B cell (primary cell): ENCODE data around the gene FCRL6. TPM values are rescaled to one million over a fixed set of nuclear protein-coding genes. Genes with fewer than 3 reads are reported as not detected.

Source experiments
- ATAC-seq: fragments of 200-7000 bp; cut with Tn5 transposase; one replicate; pipeline ENCODE4 v1.10.0; 2021; ENCODE audit warnings: low read depth, mild to moderate bottlenecking, moderate number of reproducible peaks, moderate library complexity
- CTCF ChIA-PET: fragments of 350-600 bp; sonication (Branson Sonifier 250); formaldehyde crosslinking; loops from one replicate; lab custom pipeline; 2021; ENCODE audit warnings: antibody characterized with exemption, inconsistent platforms; lab: Charles Lee
- POLR2A ChIA-PET: fragments of 350-600 bp; sonication (Branson Sonifier 250); formaldehyde crosslinking; loops from one replicate; lab custom pipeline; 2021; ENCODE audit warnings: antibody characterized with exemption; lab: Charles Lee
- DNase-seq: peaks from one replicate; pipeline ENCODE4 v3.0.0; 2013
- H2AFZ ChIP-seq: 2 replicates; pipeline ENCODE4 v1.6.1; 2012; ENCODE audit warnings: mild to moderate bottlenecking, low read depth, low read length; ENCODE audit not compliant: insufficient read depth, poor library complexity, severe bottlenecking
- H3K27ac ChIP-seq, 2 donors: 1 replicate in 1 of 2; 2 replicates in 1 of 2; pipeline ENCODE4 v1.5.1; 2012 to 2013; ENCODE audit warnings: low read length in 2 of 2, mild to moderate bottlenecking in 2 of 2, moderate library complexity in 1 of 2
- H3K27me3 ChIP-seq, 4 experiments: fragments of 200-600 bp in 1 of 4; sonication (generic) in 1 of 4; replicated peaks in 1 of 4; 1 replicate in 2 of 4; 2 replicates in 2 of 4; pipeline versions ENCODE4 v1.6.1 to v1.7.0; 2013 to 2016; ENCODE audit warnings: low read length in 3 of 4, mild to moderate bottlenecking in 2 of 4, mixed read lengths in 1 of 4, moderate library complexity in 1 of 4; ENCODE audit not compliant: insufficient read depth in 4 of 4, control insufficient read depth in 3 of 4; ENCODE audit errors: control extremely low read depth in 1 of 4
- H3K36me3 ChIP-seq, 2 experiments: replicated peaks in 1 of 2; 1 replicate in 1 of 2; 2 replicates in 1 of 2; pipeline versions ENCODE4 v1.6.1 to v1.7.1; 2013; ENCODE audit warnings: low read length in 1 of 2; ENCODE audit not compliant: insufficient read depth in 2 of 2, control insufficient read depth in 1 of 2; ENCODE audit errors: control extremely low read depth in 1 of 2, extremely low read depth in 1 of 2
- H3K4me1 ChIP-seq, 2 donors: fragments of 200-600 bp in 1 of 2; sonication (generic) in 1 of 2; 1 replicate in 1 of 2; 2 replicates in 1 of 2; pipeline versions ENCODE4 v1.5.1 to v1.6.1; 2013 to 2017; ENCODE audit warnings: low read length in 2 of 2; ENCODE audit not compliant: control insufficient read depth in 2 of 2, insufficient read depth in 2 of 2
- H3K4me2 ChIP-seq: replicated peaks from 2 replicates; pipeline ENCODE3; 2012; ENCODE audit warnings: mild to moderate bottlenecking, low read depth, low read length; ENCODE audit not compliant: poor library complexity, severe bottlenecking
- H3K4me3 ChIP-seq, 5 experiments: fragments of 200-600 bp in 1 of 5; sonication (generic) in 1 of 5; 1 replicate in 3 of 5; 2 replicates in 2 of 5; pipeline versions ENCODE4 v1.5.1 to v1.7.0; 2011 to 2016; ENCODE audit warnings: low read length in 4 of 5, mild to moderate bottlenecking in 4 of 5, low read depth in 2 of 5, control low read depth in 1 of 5, moderate library complexity in 1 of 5; ENCODE audit not compliant: insufficient read depth in 1 of 5; ENCODE audit errors: control extremely low read depth in 1 of 5, extremely low read depth in 1 of 5
- H3K79me2 ChIP-seq: fragments of 200-600 bp; sonication (generic); one replicate; pipeline ENCODE4 v1.6.0; 2016; ENCODE audit warnings: low read length; ENCODE audit not compliant: control insufficient read depth, insufficient read depth
- H3K9ac ChIP-seq: fragments of 200-600 bp; sonication (generic); 2 replicates; pipeline ENCODE4 v1.6.1; 2017; ENCODE audit warnings: mild to moderate bottlenecking, low read length, moderate library complexity
- H3K9me3 ChIP-seq, 3 donors: one replicate each; pipeline versions ENCODE4 v1.6.1 to v1.7.1; 2013; ENCODE audit warnings: low read length in 2 of 3; ENCODE audit not compliant: control insufficient read depth in 2 of 3, insufficient read depth in 1 of 3; ENCODE audit errors: control extremely low read depth in 1 of 3
- H4K20me1 ChIP-seq: 2 replicates; pipeline ENCODE4 v1.6.0; 2012; ENCODE audit warnings: mild to moderate bottlenecking, low read length; ENCODE audit not compliant: insufficient read depth, control insufficient read depth, poor library complexity, severe bottlenecking
- H3K27ac Mint-ChIP-seq: one replicate; pipeline ENCODE4 v1.8.0; 2021; ENCODE audit warnings: mixed read lengths
- H3K27me3 Mint-ChIP-seq: one replicate; pipeline ENCODE4 v1.8.0; 2021; ENCODE audit warnings: mixed read lengths
- H3K4me1 Mint-ChIP-seq: one replicate; pipeline ENCODE4 v1.8.0; 2021; ENCODE audit warnings: mixed read lengths
- H3K4me3 Mint-ChIP-seq: one replicate; pipeline ENCODE4 v1.8.0; 2021; ENCODE audit warnings: mixed read lengths
- H3K9me3 Mint-ChIP-seq: one replicate; pipeline ENCODE4 v1.8.0; 2022; ENCODE audit warnings: mixed read lengths; ENCODE audit not compliant: insufficient read depth
- EZH2 ChIP-seq: IDR thresholded peaks from 2 replicates; pipeline ENCODE4 v1.6.1; 2012; ENCODE audit warnings: borderline replicate concordance, low read depth, mild to moderate bottlenecking, moderate library complexity, low read length; ENCODE audit not compliant: insufficient read depth, poor library complexity, severe bottlenecking
- WGBS: methylation state at CpG from one replicate; pipeline ENCODE4 v1.1.5; 2013; ENCODE audit warnings: missing lambda C conversion rate; ENCODE audit not compliant: insufficient coverage; 5-methylcytosine and 5-hydroxymethylcytosine counted together
- intact Hi-C: fragments of 100-400 bp; cut with micrococcal nuclease; formaldehyde crosslinking; loops from one replicate; pipeline ENCODE4 v1.10.0; 2022
- polyA plus RNA-seq: library from polyadenylated mRNA; depleted of rRNA; stranded (reverse); fragments of >200 nt; gene quantifications from 2 replicates; pipeline ENCODE4 v1.2.3, GENCODE V29; 2012
- total RNA-seq, 2 donors: library from RNA; stranded (reverse); fragments of 120-200 nt in 1 of 2; gene quantifications; 1 replicate in 1 of 2; 2 replicates in 1 of 2; pipeline versions ENCODE4 v1.2.3 to v1.2.4, GENCODE V29; 2013 to 2022
- TF ChIP-seq, protein P1 (sequence below): fragments of 200-600 bp; IDR thresholded peaks from one replicate; pipeline ENCODE4 v1.8.0; 2022; ENCODE audit warnings: antibody characterized with exemption, mild to moderate bottlenecking

Gene FCRL6
- total and polyA plus RNA-seq, 2 donors (not counting 1 experiment from before 2014, with no cell fraction given): 0.81 TPM; not detected in 1

DNA sequence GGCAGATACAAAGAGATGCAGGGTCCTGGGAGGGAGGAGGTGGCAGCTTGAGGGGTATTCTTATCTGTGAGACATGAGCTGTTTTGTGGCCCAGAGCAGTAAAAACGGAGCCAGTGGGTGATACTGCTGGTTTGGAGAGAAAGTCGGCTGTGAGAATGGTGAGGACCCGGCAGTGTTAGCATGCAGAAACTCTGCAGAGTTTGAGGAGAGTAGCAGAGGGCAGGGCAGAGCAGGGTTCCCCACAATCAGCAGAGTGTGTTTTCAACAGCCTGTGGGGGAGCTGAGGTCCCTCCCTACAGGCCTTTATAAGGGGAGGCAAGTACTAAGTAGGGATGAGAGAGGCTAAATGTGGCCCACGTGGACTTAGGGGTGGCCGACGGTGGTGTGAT is 24.9 kb downstream of the FCRL6 start:
- WGBS: 94% methylated on average over 3 of the region's 6 CpGs
- Histone ChIP-seq H3K27me3 (peaks cover 0 to 8% (median 3%) of the 10 kb centered on the region in 4 experiments), H3K4me1 (peaks cover 6 to 25% of the 10 kb centered on the region in 2 donors), H2AFZ (no peak overlapping the region), H3K27ac (no peak overlapping the region), H3K9me3 (peaks cover 0 to 6% (median 0%) of the 10 kb centered on the region in 3 donors), H4K20me1 (no peaks in the 10 kb centered on the region), H3K9ac (no peak overlapping the region), H3K4me3 (no peak overlapping the region), H3K36me3 (no peaks in the 10 kb centered on the region), H3K4me2 (no peak overlapping the region), H3K79me2 (no peaks in the 10 kb centered on the region)
- intact Hi-C loops: no loop called here
- ChIA-PET POLR2A (no interaction called here), CTCF (interaction anchor here (0.9 to 1.3 kb wide), 3 partner anchors 14 to 30 kb away, joined by 3 to 4 read pairs (median 3); no protein-coding TSS in a partner anchor)
- Mint-ChIP-seq H3K27me3 (peaks cover 28% of the 10 kb centered on the region), H3K4me1 (peaks cover 18% of the 10 kb centered on the region), H3K27ac (no peak overlapping the region), H3K4me3 (no peak overlapping the region), H3K9me3 (no peaks in the 10 kb centered on the region)
- TF ChIP-seq, protein P1, sequence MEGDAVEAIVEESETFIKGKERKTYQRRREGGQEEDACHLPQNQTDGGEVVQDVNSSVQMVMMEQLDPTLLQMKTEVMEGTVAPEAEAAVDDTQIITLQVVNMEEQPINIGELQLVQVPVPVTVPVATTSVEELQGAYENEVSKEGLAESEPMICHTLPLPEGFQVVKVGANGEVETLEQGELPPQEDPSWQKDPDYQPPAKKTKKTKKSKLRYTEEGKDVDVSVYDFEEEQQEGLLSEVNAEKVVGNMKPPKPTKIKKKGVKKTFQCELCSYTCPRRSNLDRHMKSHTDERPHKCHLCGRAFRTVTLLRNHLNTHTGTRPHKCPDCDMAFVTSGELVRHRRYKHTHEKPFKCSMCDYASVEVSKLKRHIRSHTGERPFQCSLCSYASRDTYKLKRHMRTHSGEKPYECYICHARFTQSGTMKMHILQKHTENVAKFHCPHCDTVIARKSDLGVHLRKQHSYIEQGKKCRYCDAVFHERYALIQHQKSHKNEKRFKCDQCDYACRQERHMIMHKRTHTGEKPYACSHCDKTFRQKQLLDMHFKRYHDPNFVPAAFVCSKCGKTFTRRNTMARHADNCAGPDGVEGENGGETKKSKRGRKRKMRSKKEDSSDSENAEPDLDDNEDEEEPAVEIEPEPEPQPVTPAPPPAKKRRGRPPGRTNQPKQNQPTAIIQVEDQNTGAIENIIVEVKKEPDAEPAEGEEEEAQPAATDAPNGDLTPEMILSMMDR: no peak
- no peak for TF ChIP-seq EZH2
- DNase-seq: no peak
- ATAC-seq: no peak

DNA sequence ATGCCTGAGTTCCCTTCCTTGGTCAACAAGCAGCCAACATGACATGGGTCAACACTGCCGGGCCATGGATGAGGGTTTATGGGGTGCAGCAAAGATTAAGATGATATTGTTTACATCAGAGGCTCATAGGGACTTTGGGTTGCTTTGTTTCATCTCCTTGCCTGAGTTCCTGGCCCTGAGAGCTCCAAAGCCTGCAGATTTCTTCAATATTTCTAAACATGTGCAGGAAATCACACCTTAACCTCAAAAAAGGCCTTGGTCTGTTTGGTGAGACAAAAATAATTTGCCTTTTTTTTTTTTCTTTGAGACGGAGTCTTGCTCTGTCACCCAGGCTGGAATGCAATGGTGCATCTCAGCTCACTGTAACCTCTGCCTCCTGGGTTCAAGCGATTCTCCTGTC is 25.4 kb downstream of the FCRL6 start:
- ATAC-seq: no peak
- ChIA-PET CTCF (interaction anchor here (1.1 to 1.3 kb wide), 2 partner anchors 14 to 29 kb away, joined by 3 to 4 read pairs; no protein-coding TSS in a partner anchor), POLR2A (no interaction called here)
- intact Hi-C loops: no loop called here
- Histone ChIP-seq H2AFZ (no peak overlapping the region), H4K20me1 (no peaks in the 10 kb centered on the region), H3K4me1 (peaks cover 6 to 25% of the 10 kb centered on the region in 2 donors), H3K27me3 (peaks cover 0 to 8% (median 3%) of the 10 kb centered on the region in 4 experiments), H3K36me3 (no peaks in the 10 kb centered on the region), H3K27ac (no peak overlapping the region), H3K4me2 (no peak overlapping the region), H3K79me2 (no peaks in the 10 kb centered on the region), H3K9ac (no peak overlapping the region), H3K4me3 (no peak overlapping the region), H3K9me3 (peaks cover 0 to 6% (median 0%) of the 10 kb centered on the region in 3 donors)
- WGBS: 40% methylated on average over 2 of the region's 3 CpGs
- H3K27me3 Mint-ChIP-seq: peaks cover 23% of the 10 kb centered on the region
- TF ChIP-seq, protein P1: no peak
- TF ChIP-seq EZH2: no peak
- no peak overlapping the region for H3K4me3 Mint-ChIP-seq
- DNase-seq: no peak
- peaks cover 18% of the 10 kb centered on the region for H3K4me1 Mint-ChIP-seq
- H3K9me3 Mint-ChIP-seq: no peaks in the 10 kb centered on the region
- no peak overlapping the region for H3K27ac Mint-ChIP-seq
